GM12878 (cell line): ENCODE data around the gene VIPR2.
"Not testable (repeated sequence)": the region's sequence is repeated elsewhere in the genome, so short reads cannot be mapped to it uniquely, and the experiment has no call there.

Source experiments
- ATF2 ChIP-seq: IDR thresholded peaks from 2 replicates; pipeline ENCODE4 v1.6.1; 2012; ENCODE audit warnings: low read length, inconsistent platforms
- CREB1 ChIP-seq: IDR thresholded peaks from 2 replicates; pipeline ENCODE4 v1.6.1; 2012; ENCODE audit warnings: low read depth, mild to moderate bottlenecking, inconsistent platforms
- CTCF ChIP-seq, 3 experiments: IDR thresholded peaks in 2 of 3; conservative IDR thresholded peaks in 1 of 3; 2 replicates each; pipeline ENCODE4 v1.5.1; 2011; ENCODE audit warnings: low read depth in 3 of 3, low read length in 3 of 3, mild to moderate bottlenecking in 3 of 3, control low read depth in 2 of 3, moderate library complexity in 2 of 3, inconsistent platforms in 1 of 3, mixed read lengths in 1 of 3; ENCODE audit not compliant: control insufficient read depth in 2 of 3, insufficient read depth in 1 of 3; ENCODE audit errors: extremely low read depth in 1 of 3
- EZH2 ChIP-seq: IDR thresholded peaks from 2 replicates; pipeline ENCODE4 v1.6.1; 2012; ENCODE audit warnings: low read depth, mild to moderate bottlenecking, control low read depth, inconsistent platforms, low read length, borderline replicate concordance; ENCODE audit not compliant: control insufficient read depth
- FOXK2 ChIP-seq: fragments of 450-650 bp; IDR thresholded peaks from 2 replicates; pipeline ENCODE4 v1.6.1; 2017; ENCODE audit warnings: mild to moderate bottlenecking, moderate library complexity
- HDGF ChIP-seq: fragments of 450-650 bp; IDR thresholded peaks from 2 replicates; pipeline ENCODE4 v1.6.1; 2016; ENCODE audit warnings: antibody characterized with exemption
- POLR2A ChIP-seq: IDR thresholded peaks from 2 replicates; pipeline ENCODE4 v1.6.1; 2011; ENCODE audit warnings: low read depth, mild to moderate bottlenecking, low read length
- PRDM15 ChIP-seq: fragments of 450-650 bp; formaldehyde crosslinking; IDR thresholded peaks from 2 replicates; pipeline ENCODE4 v1.4.0; 2020; ENCODE audit warnings: mild to moderate bottlenecking, moderate library complexity
- RAD21 ChIP-seq: IDR thresholded peaks from 2 replicates; pipeline ENCODE4 v1.6.1; 2011; ENCODE audit warnings: mild to moderate bottlenecking, low read depth, low read length, moderate library complexity; ENCODE audit not compliant: insufficient read depth
- SIX5 ChIP-seq: IDR thresholded peaks from 2 replicates; pipeline ENCODE4 v1.6.1; 2011; ENCODE audit warnings: mild to moderate bottlenecking, low read depth, low read length, moderate library complexity; ENCODE audit not compliant: severe bottlenecking
- SRF ChIP-seq, 2 experiments: IDR thresholded peaks; 2 replicates each; pipeline ENCODE4 v1.6.1; 2011; ENCODE audit warnings: low read depth in 2 of 2, low read length in 2 of 2, mild to moderate bottlenecking in 1 of 2, moderate library complexity in 1 of 2
- YY1 ChIP-seq: IDR thresholded peaks from 2 replicates; pipeline ENCODE4 v1.6.1; 2011; ENCODE audit warnings: low read depth, mild to moderate bottlenecking, low read length
- ZSCAN29 ChIP-seq: fragments of 450-650 bp; IDR thresholded peaks from 2 replicates; pipeline ENCODE4 v1.6.1; 2017; ENCODE audit warnings: mild to moderate bottlenecking, moderate library complexity

- TF ChIP-seq POLR2A; SRF (IDR thresholded peaks at IDR 0.05; ENCODE audit: low read depth in 2 of 2, low read length in 2 of 2); ZSCAN29; SIX5; RAD21; EZH2; HDGF; CREB1; CTCF (IDR thresholded peaks at IDR 0.05 in 2 of 3, conservative IDR thresholded peaks at IDR 0.05 in 1 of 3; ENCODE audit: control insufficient read depth in 2 of 3, extremely low read depth in 1 of 3, insufficient read depth in 1 of 3, low read depth in 3 of 3, low read length in 3 of 3); FOXK2; PRDM15 (CRISPR knock-in tag); ATF2; YY1: not testable (repeated sequence)
Observed at GRCh38 chr7:159163703-159164301, 19.1 kb upstream of the VIPR2 start.
